HCT116 (cell line): ENCODE results near the gene ZDHHC16. TPM values are rescaled to one million over a fixed set of nuclear protein-coding genes. Genes with fewer than 3 reads are reported as not detected.

Source experiments
- ATAC-seq: fragments of 200-7000 bp; cut with Tn5 transposase; 2 replicates; pipeline ENCODE4 v1.9.1; 2020; ENCODE audit warnings: mild to moderate bottlenecking, moderate library complexity
- BruUV-seq: library from RNA; stranded (reverse); fragments of 400-500 nt; replicated peaks from 2 replicates; lab custom pipeline; 2021; lab: Mats Ljungman, UMichigan
- CTCF ChIA-PET: fragments of 300-600 bp; sonication (Branson Sonifier 250); formaldehyde crosslinking; loops from one replicate; lab custom pipeline; 2021; ENCODE audit warnings: antibody characterized with exemption; lab: Charles Lee
- POLR2A ChIA-PET: fragments of 300-600, 350-600 bp; sonication (Branson Sonifier 250); formaldehyde crosslinking; loops from one replicate; lab custom pipeline; 2021; ENCODE audit warnings: antibody characterized with exemption; lab: Charles Lee
- RAD21 ChIA-PET, 2 experiments: fragments of 300-600 bp; sonication (Branson Sonifier 250); formaldehyde crosslinking; loops; one replicate each; lab custom pipeline; 2023; ENCODE audit warnings: low total read pairs in 2 of 2; ENCODE audit not compliant: uncharacterized antibody in 2 of 2, unreplicated experiment in 2 of 2, low non-redundant PET in 1 of 2; lab: Charles Lee
- DNase-seq: peaks from one replicate; pipeline ENCODE4 v3.0.0-alpha.2; 2010; ENCODE audit warnings: low read depth, low spot score
- H2AFZ ChIP-seq: fragments of 200-600 bp; shearing (Covaris generic), sonication (generic); 2 replicates; pipeline ENCODE4 v1.6.1; 2017; ENCODE audit warnings: low read depth, mixed run types, mixed read lengths, antibody characterized with exemption, low read length; ENCODE audit not compliant: poor library complexity, severe bottlenecking
- H3K27ac ChIP-seq: 2 replicates; pipeline ENCODE4 v1.5.1; 2012; ENCODE audit warnings: low read depth, low read length
- H3K27me3 ChIP-seq: fragments of 200-600 bp; sonication (generic); 2 replicates; pipeline ENCODE4 v1.6.1; 2016; ENCODE audit warnings: mixed run types, low read length, mixed read lengths; ENCODE audit not compliant: insufficient read depth
- H3K36me3 ChIP-seq, 2 experiments: fragments of 200-500 bp in 1 of 2; fragments of 200-600 bp in 1 of 2; sonication (Bioruptor generic) in 1 of 2; sonication (generic) in 1 of 2; 2 replicates each; pipeline versions ENCODE4 v1.5.1 to v1.6.1; 2014 to 2016; ENCODE audit warnings: low read length in 2 of 2, inconsistent platforms in 1 of 2, mixed read lengths in 1 of 2, mixed run types in 1 of 2; ENCODE audit not compliant: insufficient read depth in 2 of 2, control insufficient read depth in 1 of 2
- H3K4me1 ChIP-seq, 2 experiments: fragments of 200-600 bp in 1 of 2; sonication (generic) in 1 of 2; 2 replicates each; pipeline versions ENCODE4 v1.5.1 to v1.6.1; 2012 to 2017; ENCODE audit warnings: low read length in 2 of 2, inconsistent platforms in 1 of 2, mild to moderate bottlenecking in 1 of 2, mixed read lengths in 1 of 2, mixed run types in 1 of 2, moderate library complexity in 1 of 2; ENCODE audit not compliant: insufficient read depth in 2 of 2, control insufficient read depth in 1 of 2
- H3K4me2 ChIP-seq: fragments of 200-600 bp; sonication (generic); 2 replicates; pipeline ENCODE4 v1.6.1; 2017; ENCODE audit warnings: mixed run types, low read length, mixed read lengths
- H3K4me3 ChIP-seq, 2 experiments: fragments of 200-600 bp in 1 of 2; sonication (generic) in 1 of 2; replicated peaks in 1 of 2; 2 replicates each; pipeline ENCODE4 v1.5.1; 2011 to 2016; ENCODE audit warnings: low read length in 2 of 2, control low read depth in 1 of 2, low read depth in 1 of 2, mild to moderate bottlenecking in 1 of 2, mixed read lengths in 1 of 2, mixed run types in 1 of 2
- H3K79me2 ChIP-seq: fragments of 200-600 bp; sonication (generic); 2 replicates; pipeline ENCODE4 v1.6.1; 2017; ENCODE audit warnings: mild to moderate bottlenecking, mixed run types, low read length, moderate library complexity, mixed read lengths; ENCODE audit not compliant: insufficient read depth
- H3K9ac ChIP-seq: fragments of 200-600 bp; sonication (generic); 2 replicates; pipeline ENCODE4 v1.6.1; 2016; ENCODE audit warnings: low read length, mixed read lengths
- H3K9me2 ChIP-seq: fragments of 200-600 bp; sonication (generic), shearing (Covaris generic); 2 replicates; pipeline ENCODE4 v1.6.1; 2017; ENCODE audit warnings: mixed run types, mild to moderate bottlenecking, moderate library complexity; ENCODE audit not compliant: insufficient read depth
- H3K9me3 ChIP-seq, 2 experiments: fragments of 200-500 bp in 1 of 2; fragments of 200-600 bp in 1 of 2; sonication (Bioruptor generic) in 1 of 2; sonication (generic) in 1 of 2; 2 replicates each; pipeline ENCODE4 v1.6.1; 2014 to 2017; ENCODE audit warnings: low read length in 2 of 2, mixed read lengths in 2 of 2, inconsistent platforms in 1 of 2, low read depth in 1 of 2, mild to moderate bottlenecking in 1 of 2, mixed run types in 1 of 2, moderate library complexity in 1 of 2; ENCODE audit not compliant: control insufficient read depth in 1 of 2, insufficient read depth in 1 of 2
- H4K20me1 ChIP-seq: fragments of 200-600 bp; sonication (generic), shearing (Covaris generic); 2 replicates; pipeline ENCODE4 v1.6.1; 2017; ENCODE audit warnings: mixed run types, mild to moderate bottlenecking, moderate library complexity; ENCODE audit not compliant: insufficient read depth
- ATF3 ChIP-seq: IDR thresholded peaks from 2 replicates; pipeline ENCODE4 v1.6.1; 2012
- CTCF ChIP-seq, 3 experiments: fragments of 200-600 bp in 1 of 3; sonication (generic) in 1 of 3; IDR thresholded peaks in 2 of 3; conservative IDR thresholded peaks in 1 of 3; 2 replicates each; pipeline ENCODE4 v1.5.1; 2012 to 2017; ENCODE audit warnings: low read depth in 2 of 3, low read length in 2 of 3, antibody characterized with exemption in 1 of 3, borderline replicate concordance in 1 of 3, control low read depth in 1 of 3, mild to moderate bottlenecking in 1 of 3, mixed read lengths in 1 of 3, mixed run types in 1 of 3, moderate library complexity in 1 of 3; ENCODE audit not compliant: insufficient read depth in 1 of 3
- EZH2 ChIP-seq: fragments of 200-600 bp; sonication (generic); IDR thresholded peaks from 2 replicates; pipeline ENCODE4 v1.6.1; 2017; ENCODE audit warnings: antibody characterized with exemption, mixed run types
- JUND ChIP-seq: IDR thresholded peaks from 2 replicates; pipeline ENCODE4 v1.6.1; 2012
- POLR2A ChIP-seq: IDR thresholded peaks from 2 replicates; pipeline ENCODE4 v1.7.0; 2011; ENCODE audit warnings: borderline replicate concordance; ENCODE audit not compliant: insufficient read depth, insufficient read length; ENCODE audit errors: extremely low read depth
- RAD21 ChIP-seq: IDR thresholded peaks from 2 replicates; pipeline ENCODE4 v1.6.1; 2012; ENCODE audit warnings: low read depth, mild to moderate bottlenecking
- intact Hi-C: fragments of 100-400 bp; cut with micrococcal nuclease; formaldehyde crosslinking; loops from 2 replicates; pipeline ENCODE4 v1.10.0; 2022
- total RNA-seq: library from RNA; stranded (reverse); gene quantifications from one replicate; pipeline ENCODE4 v1.2.1, GENCODE V29; 2021; ENCODE audit not compliant: unreplicated experiment

Gene ZDHHC16
- total RNA-seq, 1 experiment from 2014 or later, result 34.0 TPM

GRCh38 chr10:97481071-97481470 is 35.1 kb downstream of the ZDHHC16 start:
- H3K27ac ChIP-seq, result no peak overlapping the region
- H3K79me2 ChIP-seq, result peaks cover 47% of the 10 kb centered on the region
- no peaks in the 10 kb centered on the region for H3K9me3 ChIP-seq
- no peak for DNase-seq
- ChIA-PET POLR2A (no interaction called here), RAD21 (no interaction called here), CTCF (no interaction called here)
- BruUV-seq, result no TSS peak
- no peak for TF ChIP-seq POLR2A
- TF ChIP-seq RAD21, result no peak
- ATAC-seq, result no peak
- H2AFZ ChIP-seq, result no peak overlapping the region
- H3K4me2 ChIP-seq, result no peak overlapping the region
- H4K20me1 ChIP-seq, result no peaks in the 10 kb centered on the region; the same call in 1 of the 2 replicates
- peaks cover 40 to 41% of the 10 kb centered on the region in 2 experiments for H3K36me3 ChIP-seq
- no peak overlapping the region for H3K9ac ChIP-seq
- no peaks in the 10 kb centered on the region for H3K9me2 ChIP-seq
- H3K27me3 ChIP-seq, result no peaks in the 10 kb centered on the region
- intact Hi-C loops, result no loop called here
- no peaks in the 10 kb centered on the region; a peak in 1 of 4 replicates for H3K4me1 ChIP-seq
- no peak overlapping the region for H3K4me3 ChIP-seq

GRCh38 chr10:97482381-97482780 is 36.4 kb downstream of the ZDHHC16 start:
- Histone ChIP-seq H3K9me3 (no peaks in the 10 kb centered on the region), H3K9ac (no peak overlapping the region), H3K27me3 (no peaks in the 10 kb centered on the region), H3K4me2 (no peak overlapping the region), H3K27ac (no peak overlapping the region), H3K9me2 (no peaks in the 10 kb centered on the region), H3K36me3 (peaks cover 29 to 30% of the 10 kb centered on the region in 2 experiments), H4K20me1 (no peaks in the 10 kb centered on the region; the same call in 1 of the 2 replicates), H3K4me1 (no peaks in the 10 kb centered on the region; a peak in 1 of 4 replicates), H2AFZ (no peak overlapping the region), H3K79me2 (peaks cover 59% of the 10 kb centered on the region), H3K4me3 (no peak overlapping the region)
- TF ChIP-seq CTCF (IDR thresholded peaks at IDR 0.05 in 2 of 3, conservative IDR thresholded peaks at IDR 0.05 in 1 of 3; ENCODE audit: borderline replicate concordance in 1 of 3, insufficient read depth in 1 of 3, low read depth in 2 of 3, low read length in 2 of 3), result no peak
- no peak for TF ChIP-seq ATF3
- TF ChIP-seq JUND, result no peak
- TF ChIP-seq EZH2, result no peak
- intact Hi-C loops, result no loop called here
- CTCF ChIA-PET, result no interaction called here
- no TSS peak for BruUV-seq
- RAD21 ChIA-PET, result no interaction called here
- ATAC-seq (no peak), DNase-seq (no peak)
- POLR2A ChIA-PET, result no interaction called here
